BE2C (cell line): ENCODE measurements around the gene EEF1B2.
A peak's percentile ranks its signal among the peaks of the same experiment; 100 is the strongest.
"Not testable (repeated sequence)": the region's sequence is repeated elsewhere in the genome, so short reads cannot be mapped to it uniquely, and the experiment has no call there.

Experiments
- DNase-seq: peaks from one replicate; pipeline ENCODE4 v3.0.0-alpha.2; 2020
- H3K27me3 ChIP-seq: fragments of 250-450 bp; sonication (Bioruptor Pico); 2 replicates; pipeline ENCODE4 v1.5.1; 2020; ENCODE audit warnings: mild to moderate bottlenecking
- H3K36me3 ChIP-seq: fragments of 250-450 bp; sonication (Bioruptor Pico); 2 replicates; pipeline ENCODE4 v1.5.1; 2020; ENCODE audit warnings: mild to moderate bottlenecking
- H3K4me1 ChIP-seq: fragments of 250-450 bp; sonication (Bioruptor Pico); 2 replicates; pipeline ENCODE4 v1.5.1; 2020
- H3K4me3 ChIP-seq: 2 replicates; pipeline ENCODE4 v1.5.1; 2011; ENCODE audit warnings: low read depth, low read length
- H3K9me3 ChIP-seq: fragments of 250-450 bp; sonication (Bioruptor Pico); 2 replicates; pipeline ENCODE4 v1.5.1; 2020
- TF ChIP-seq, protein P1 (sequence below): IDR thresholded peaks from 2 replicates; pipeline ENCODE4 v1.5.1; 2012; ENCODE audit warnings: mild to moderate bottlenecking, low read depth, low read length

Gene EEF1B2

DNA sequence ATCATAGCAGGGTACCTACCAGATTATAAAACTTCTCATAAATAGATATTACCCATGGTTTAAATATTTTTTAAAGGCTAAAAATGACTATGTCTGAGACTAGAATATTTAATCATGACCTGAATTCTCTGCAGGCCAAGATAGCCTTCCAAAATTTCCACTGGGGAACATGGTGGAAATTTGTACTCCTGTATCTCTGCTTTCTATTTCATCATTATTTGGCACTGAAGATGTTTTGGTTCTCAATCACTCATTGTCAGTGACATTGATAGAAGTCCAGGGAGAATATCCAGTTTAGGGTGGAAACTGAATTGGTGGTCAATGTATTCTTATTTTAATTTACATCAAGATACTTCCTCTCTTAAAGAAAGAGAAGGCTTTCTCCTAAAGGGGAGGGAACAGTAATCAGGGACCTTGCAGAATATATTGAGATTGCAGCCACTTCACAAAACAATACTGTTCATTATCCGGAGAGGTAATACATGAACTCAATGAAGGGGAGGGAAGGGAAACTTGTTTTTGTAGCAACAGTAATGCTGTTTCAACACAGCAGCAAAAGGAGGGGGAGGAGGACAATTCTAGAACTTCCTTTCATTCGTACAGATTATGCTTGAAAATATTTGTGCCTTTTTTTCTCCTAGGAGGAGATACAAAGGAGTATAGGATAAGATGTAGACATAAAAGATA is 34.1 kb downstream of the EEF1B2 start:
- H3K9me3 ChIP-seq = no peaks in the 10 kb centered on the region
- DNase-seq = no peak
- H3K4me3 ChIP-seq = no peak overlapping the region
- H3K27me3 ChIP-seq = no peaks in the 10 kb centered on the region
- no peaks in the 10 kb centered on the region for H3K4me1 ChIP-seq
- no peaks in the 10 kb centered on the region for H3K36me3 ChIP-seq
- TF ChIP-seq, protein P1, sequence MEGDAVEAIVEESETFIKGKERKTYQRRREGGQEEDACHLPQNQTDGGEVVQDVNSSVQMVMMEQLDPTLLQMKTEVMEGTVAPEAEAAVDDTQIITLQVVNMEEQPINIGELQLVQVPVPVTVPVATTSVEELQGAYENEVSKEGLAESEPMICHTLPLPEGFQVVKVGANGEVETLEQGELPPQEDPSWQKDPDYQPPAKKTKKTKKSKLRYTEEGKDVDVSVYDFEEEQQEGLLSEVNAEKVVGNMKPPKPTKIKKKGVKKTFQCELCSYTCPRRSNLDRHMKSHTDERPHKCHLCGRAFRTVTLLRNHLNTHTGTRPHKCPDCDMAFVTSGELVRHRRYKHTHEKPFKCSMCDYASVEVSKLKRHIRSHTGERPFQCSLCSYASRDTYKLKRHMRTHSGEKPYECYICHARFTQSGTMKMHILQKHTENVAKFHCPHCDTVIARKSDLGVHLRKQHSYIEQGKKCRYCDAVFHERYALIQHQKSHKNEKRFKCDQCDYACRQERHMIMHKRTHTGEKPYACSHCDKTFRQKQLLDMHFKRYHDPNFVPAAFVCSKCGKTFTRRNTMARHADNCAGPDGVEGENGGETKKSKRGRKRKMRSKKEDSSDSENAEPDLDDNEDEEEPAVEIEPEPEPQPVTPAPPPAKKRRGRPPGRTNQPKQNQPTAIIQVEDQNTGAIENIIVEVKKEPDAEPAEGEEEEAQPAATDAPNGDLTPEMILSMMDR = no peak

- no peaks in the 10 kb centered on the region for H3K27me3 ChIP-seq
- H3K4me1 ChIP-seq = no peaks in the 10 kb centered on the region
- DNase-seq = no peak
These were observed 39.0 kb downstream of the EEF1B2 start for GRCh38 chr2:206198677-206199076.

GRCh38 chr2:206201075-206201848 is 41.6 kb downstream of the EEF1B2 start:
- Histone ChIP-seq H3K9me3 (no peaks in the 10 kb centered on the region), H3K4me3 (no peak overlapping the region), H3K4me1 (no peaks in the 10 kb centered on the region), H3K36me3 (no peaks in the 10 kb centered on the region), H3K27me3 (no peaks in the 10 kb centered on the region)
- TF ChIP-seq, protein P1 = no peak
- no peak for DNase-seq

More at GRCh38 chr2:206198677-206199076, 39.0 kb downstream of the EEF1B2 start:
- TF ChIP-seq, protein P1 = no peak
- Histone ChIP-seq H3K4me3 (no peak overlapping the region), H3K9me3 (no peaks in the 10 kb centered on the region), H3K36me3 (no peaks in the 10 kb centered on the region)

DNA sequence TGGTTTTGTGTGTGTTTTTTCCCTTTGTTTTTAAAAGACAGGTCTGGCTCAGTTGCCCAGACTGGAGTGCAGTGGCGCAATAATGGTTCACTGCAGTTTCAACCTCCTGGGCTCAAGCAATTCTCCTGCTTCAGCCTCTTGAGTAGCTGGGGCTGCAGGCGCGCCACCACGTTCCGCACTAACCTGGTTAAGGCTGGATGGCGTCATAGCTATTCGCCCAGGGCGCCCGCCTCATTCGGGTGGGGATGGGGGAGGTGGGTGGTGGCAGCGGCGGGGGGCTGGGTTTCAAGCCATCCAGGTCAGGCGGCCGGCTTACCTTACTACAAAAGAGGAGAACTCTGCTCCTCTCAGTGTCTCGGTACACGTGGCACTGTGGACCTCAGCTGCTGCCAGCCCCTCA is 42.8 kb downstream of the EEF1B2 start:
- Histone ChIP-seq H3K27me3 (no peaks in the 10 kb centered on the region), H3K36me3 (no peaks in the 10 kb centered on the region), H3K4me3 (no peak overlapping the region), H3K4me1 (no peaks in the 10 kb centered on the region), H3K9me3 (no peaks in the 10 kb centered on the region)
- no peak for DNase-seq
- TF ChIP-seq, protein P1 = no peak

DNA sequence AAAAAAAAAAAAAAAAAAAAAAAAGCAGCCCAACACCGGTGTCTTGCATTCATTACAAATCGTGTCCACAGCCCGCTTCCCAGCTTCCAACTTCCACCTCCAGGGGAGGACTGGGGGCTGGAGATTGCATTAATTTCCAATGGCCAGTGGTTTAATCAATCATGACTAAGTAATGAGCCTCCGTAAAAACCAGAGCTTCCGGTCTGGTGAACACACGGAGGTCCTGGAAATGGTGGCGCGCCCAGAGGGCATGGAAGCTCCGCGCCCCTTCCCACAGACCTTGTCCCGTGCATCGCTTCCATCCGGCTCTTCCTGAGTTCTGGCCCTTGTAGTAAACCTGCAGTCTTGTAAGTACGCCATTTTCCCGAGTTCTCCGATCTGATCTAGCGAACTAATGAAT is 43.6 kb downstream of the EEF1B2 start:
- DNase-seq = peak; percentile 83
- no peaks in the 10 kb centered on the region for H3K9me3 ChIP-seq
- no peaks in the 10 kb centered on the region for H3K36me3 ChIP-seq
- peak overlapping the region; percentile 84 for H3K4me3 ChIP-seq
- no peaks in the 10 kb centered on the region for H3K4me1 ChIP-seq
- no peaks in the 10 kb centered on the region for H3K27me3 ChIP-seq
- TF ChIP-seq, protein P1 = peak; percentile 48

DNA sequence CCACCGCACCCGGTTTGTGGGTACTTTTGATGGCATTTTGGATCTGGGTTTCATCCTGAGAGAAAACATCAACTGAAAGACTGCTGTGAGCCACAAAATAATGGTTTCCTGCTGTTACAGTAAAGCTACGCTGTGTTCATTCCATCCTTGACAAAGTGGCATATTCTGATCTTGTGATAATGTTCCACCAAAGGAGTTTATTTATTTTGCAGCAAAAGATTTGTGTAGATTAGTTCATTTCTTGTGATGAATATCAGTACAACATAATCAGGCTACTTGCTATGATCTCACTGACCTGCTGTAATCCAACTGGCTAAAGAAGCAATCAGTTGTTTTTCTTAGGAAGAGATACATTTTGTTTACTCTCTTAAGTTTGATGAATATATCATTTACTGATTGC is 45.0 kb downstream of the EEF1B2 start:
- no peaks in the 10 kb centered on the region for H3K27me3 ChIP-seq
- DNase-seq = no peak
- H3K9me3 ChIP-seq = no peaks in the 10 kb centered on the region
- H3K4me1 ChIP-seq = no peaks in the 10 kb centered on the region
- 0 out of 2 replicates have a peak, but pooled peaks cover 4% of the 10 kb centered on the region for H3K36me3 ChIP-seq
- TF ChIP-seq, protein P1 = no peak
- H3K4me3 ChIP-seq = peak overlapping the region; percentile 40

- not testable (repeated sequence) for H3K36me3 ChIP-seq
These were observed 47.6 kb downstream of the EEF1B2 start for GRCh38 chr2:206207316-206207715.

More at GRCh38 chr2:206207316-206207715, 47.6 kb downstream of the EEF1B2 start:
- H3K27me3 ChIP-seq, H3K4me1 ChIP-seq, H3K4me3 ChIP-seq, DNase-seq, H3K9me3 ChIP-seq: not testable (repeated sequence)
